Stimulated activated CD8-positive, alpha-beta memory T cell treated with anti-CD3 and anti-CD28 coated beads, Interleukin-7, amount 100 ng/mL, for 48 hours (primary cell): ENCODE data around the gene ACP6.

Source experiments
- DNase-seq, 2 donors: peaks; one replicate each; pipeline ENCODE4 v3.0.0-alpha.2; 2020; ENCODE audit warnings: low read depth in 1 of 2; ENCODE audit errors: extremely low read depth in 1 of 2

Gene ACP6

DNA sequence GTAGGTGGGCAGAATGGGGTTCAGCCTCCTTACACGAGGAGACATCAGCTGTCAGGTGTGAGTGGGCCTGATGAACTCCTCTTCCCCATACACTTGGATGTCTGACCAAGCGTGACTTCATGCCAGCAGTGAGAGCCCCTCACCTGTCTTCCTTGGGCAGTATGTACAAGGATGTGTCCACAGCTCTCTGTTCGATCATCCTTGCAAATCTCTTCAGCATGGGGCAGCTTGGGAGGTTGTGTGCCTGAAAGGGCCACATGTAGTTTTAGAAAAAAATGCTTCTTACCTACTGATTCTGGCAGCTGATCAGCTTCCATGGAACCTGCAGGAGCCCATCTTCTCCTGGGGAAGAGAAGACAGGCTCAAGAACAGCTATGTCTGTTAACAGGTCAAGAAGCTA lies 18.0 kb downstream of the ACP6 start:
- DNase-seq = no peak

DNA sequence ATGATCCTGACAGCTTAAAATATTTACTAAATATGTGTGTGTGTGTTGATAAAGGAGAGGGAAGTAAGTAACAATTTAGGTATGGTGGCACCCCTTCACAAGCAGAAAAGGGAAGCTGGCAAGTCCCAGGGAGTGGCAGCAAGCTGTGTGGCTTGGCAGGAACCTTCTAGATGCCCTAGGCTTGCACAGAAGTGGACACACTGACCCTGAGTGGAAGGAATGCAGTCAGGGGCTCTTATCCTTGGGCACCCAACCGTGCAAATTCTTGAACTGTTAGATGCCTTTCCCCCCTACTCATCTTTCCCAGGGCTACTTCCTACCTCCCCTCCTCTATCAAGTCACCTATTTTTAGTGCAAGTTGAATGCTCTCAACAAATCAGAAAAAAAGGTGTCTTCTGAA lies 18.9 kb downstream of the ACP6 start:
- no peak for DNase-seq

DNA sequence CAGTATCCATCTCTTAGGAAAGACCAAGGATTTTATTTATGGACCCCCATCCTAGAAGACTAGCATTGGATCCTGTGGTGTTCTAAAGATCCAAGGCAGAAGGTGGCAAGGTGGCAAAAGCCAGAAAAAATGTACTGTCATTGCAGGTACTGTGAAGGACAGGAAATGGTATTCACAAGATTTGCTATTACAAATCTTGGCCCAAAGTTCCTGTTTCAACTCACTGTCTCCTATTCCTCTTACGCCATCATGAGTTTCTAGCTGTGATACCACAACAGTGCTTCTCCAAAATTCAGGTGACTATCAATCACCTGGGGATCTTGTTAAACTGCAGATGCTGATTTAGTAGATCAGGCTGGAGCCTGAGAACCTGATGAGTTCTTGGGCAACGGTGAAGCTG lies 21.4 kb downstream of the ACP6 start:
- DNase-seq = no peak

DNA sequence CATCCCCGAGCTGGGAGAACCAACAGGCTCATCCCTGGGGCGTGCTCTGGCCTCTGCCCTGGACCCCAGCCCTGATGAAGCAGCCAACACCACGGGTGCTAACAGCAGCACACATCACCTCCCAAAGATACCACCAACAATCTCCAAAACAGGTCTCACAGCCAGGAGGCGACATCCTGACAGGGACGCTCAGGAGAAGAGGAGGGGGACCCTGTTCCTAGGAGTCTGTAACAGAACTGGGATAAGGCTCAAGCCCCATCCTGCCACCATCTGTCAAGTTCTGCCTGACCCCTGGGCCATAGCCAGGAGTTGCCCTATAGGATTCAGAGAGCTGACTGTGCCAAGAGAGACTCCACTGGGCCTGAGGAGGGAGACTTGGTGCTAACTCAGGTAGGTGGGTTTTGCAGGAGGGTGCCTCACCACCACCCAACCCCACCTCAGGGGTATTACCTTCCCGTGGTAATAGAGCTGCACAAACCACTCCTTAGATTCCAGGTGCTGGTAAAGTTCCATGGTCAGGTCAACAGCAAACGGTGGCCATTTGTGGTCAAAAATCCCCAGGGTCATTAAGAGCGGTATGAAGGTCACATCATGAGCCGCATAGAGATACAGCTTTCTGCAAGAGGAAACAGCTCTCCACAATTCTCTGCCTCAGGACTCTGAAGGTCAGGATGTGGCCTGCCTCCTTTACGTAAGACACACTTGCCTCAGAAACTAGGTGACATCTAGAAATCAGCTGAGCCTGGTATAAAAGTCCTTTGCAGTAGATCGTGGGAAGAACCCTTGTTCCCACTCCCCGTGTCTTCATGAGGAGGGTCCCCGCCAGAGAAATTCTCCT lies 22.3 kb downstream of the ACP6 start:
- no peak for DNase-seq

DNA sequence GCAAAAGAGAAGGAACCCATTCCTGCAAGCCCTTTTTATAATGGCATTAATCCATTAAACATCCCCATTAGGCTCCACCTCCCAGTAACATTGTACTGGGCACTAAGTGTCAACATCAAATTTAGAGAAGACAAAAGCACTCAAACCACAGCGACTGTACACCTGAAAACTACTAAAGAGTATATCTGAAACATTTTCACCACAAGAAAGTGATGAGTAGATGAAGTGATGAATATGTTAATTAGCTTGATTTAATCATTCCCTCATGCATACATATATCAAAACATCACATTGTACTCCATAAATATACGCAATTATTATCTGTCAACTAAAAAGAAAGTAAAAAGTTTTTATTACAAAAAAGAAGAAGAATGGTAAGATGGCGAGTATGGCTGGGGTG lies 26.4 kb downstream of the ACP6 start:
- DNase-seq = no peak

DNA sequence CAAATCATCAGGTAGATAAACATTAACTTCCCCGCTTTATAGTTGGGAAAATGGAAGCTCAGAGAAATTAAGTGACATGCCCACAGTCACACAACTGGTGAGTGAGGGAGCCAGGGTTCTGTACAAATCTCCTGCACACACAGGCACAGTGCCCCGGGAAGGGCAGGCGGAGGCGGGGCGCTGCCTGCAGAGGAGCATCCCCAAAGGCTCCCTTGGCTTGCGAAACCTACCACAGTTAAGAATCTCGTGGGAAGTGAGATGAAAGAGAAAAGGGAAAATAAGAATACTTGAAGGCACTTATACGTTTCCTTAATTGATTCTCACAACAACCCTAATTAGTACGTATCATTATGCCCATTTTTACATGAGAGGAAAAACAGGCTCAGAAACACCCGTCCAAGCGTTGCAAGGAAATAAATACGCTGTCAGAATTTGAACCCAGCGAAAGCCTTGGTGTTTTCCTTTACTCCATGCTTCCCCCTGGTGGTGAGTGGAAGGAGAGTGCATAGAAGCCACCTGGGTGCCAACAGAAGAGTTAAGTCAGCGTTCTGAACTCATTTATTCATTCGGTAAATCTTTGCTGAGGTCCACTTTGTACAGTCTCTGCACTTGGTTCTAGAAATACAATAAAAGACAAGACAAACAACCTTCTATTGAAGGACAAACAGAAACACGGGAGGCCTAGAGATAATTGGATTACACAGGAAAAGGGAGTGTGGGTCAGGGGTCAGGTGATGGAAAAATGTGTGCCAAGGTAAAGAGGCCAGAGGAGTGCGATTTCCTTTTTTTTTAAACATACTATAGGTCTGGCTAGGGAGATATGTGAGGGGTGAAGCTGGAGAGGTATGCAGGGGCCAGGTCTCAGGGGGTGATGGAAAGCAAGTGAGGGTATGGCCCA lies 28.4 kb downstream of the ACP6 start:
- DNase-seq = no peak

DNA sequence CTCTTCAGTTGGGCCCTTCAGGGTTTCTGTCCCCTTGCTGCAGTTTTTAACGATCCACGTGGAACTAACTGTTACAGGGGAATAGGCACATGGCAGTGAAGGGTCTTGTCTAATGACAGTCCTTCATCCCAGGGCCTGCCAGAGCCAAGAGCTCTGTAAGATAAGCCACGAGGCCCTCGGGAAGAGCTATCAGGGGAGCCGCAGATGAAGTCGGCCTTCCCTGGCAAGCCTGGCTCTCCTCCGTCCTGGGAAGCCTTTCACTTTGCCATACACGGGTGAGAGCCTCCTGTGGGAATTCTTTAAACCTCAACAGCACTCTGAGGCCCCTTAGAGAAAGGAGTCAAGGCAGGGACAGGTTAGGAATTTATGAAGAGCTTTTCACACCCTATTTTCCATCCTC lies 29.0 kb downstream of the ACP6 start:
- no peak for DNase-seq

DNA sequence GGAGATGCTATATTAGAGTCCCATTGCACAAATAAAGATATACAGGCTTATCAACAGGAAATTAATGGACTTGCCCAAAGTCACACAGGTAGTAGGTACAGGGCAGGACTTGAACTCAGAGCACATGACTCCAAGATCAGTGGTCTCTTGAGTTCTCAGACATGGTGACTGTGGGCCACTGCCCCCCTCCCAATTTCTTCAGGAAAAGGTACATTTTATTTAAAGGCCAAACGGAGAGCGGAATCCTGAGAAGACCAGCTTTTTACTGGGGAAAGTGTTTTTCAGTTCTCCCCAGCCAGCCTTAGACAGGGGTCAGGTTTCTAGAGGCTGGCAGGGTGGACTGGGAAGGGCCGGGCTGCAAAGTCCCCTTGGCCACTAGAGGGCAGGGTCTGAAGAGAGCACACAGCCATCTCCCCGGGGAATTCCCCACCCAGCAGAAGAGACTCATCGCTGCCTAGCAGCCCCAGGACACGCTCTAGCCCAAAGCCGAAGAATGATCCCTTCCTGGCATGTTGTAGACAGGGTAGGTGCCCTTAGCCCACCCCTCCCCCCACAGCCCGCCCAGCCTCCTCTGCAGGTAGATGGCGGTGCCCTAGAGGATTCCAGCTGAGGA lies 29.7 kb downstream of the ACP6 start:
- DNase-seq = peak; percentile 52 to 79

DNA sequence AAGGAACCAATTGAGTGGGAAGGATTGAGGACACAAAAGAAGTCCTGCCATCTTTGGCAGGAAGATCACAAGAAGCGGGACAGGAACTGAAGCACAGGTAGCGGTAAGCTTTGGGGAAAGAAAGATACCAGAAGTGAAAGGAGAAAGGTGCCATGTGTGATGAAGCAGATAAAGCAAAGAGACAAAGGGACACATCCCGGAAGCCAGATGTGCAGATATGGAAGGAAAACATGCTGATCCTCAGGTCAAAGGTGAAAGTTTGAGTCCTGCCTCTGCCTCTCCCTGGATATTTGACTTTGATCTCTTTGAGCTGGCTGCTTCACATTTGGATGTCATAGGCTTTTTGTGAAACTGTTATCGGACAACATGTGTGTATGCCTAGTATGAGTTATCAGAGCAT lies 34.0 kb downstream of the ACP6 start:
- no peak for DNase-seq

DNA sequence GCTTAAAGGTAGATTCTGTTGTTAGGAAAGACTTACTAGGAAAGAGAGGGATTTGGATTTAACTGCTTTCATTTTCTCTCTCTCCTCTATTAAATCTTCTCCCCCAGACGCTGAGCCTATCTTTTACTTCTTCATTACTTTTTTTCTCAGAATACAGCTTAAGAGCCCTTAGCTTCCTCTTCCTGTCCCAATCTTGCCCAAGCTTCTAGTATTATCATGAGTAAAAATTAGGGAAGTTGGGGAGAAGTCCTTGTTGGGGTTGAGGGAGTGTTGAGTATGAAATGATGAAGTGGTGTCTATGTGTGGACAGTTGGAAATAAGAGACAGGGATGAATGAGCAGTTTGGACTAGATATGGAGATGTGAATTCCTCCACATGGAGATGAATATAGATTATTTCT lies 35.0 kb downstream of the ACP6 start:
- DNase-seq = no peak

DNA sequence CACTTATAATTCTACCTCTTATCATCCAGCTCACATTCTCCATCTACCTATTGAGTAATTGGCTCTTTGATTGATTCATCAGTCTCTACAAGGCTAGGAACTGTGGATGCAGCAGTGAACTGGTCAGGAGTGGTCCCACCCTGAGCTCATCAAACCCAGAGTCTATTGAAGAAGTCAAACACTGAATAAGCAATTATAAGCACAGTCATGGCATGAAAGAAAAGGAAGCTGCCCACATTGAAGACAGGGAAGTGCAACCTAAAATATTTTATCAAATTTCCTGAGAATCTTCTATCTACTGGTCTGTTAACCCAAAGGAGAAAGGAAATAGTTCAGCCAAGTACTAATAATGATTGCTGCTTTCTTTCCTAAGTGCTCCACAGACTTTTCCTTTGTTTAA lies 35.7 kb downstream of the ACP6 start:
- no peak for DNase-seq

DNA sequence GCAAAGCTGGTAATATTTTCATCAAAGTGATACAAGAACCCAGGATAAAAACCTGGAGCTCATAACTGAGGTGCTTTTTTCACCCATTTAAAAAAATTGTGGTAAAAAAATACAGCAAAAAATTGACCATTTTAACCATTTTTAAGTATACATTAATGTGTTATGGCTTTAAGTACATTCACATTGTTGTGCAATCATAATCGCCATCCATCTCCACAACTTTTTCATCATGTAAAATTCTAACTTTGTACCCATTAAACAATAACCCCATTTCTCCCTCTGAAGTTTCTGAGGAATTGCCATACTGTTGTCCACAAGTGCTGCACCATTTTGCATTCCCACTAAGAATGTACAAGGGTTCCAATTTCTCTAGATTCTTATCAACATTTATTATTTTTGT lies 36.6 kb downstream of the ACP6 start:
- DNase-seq = no peak

DNA sequence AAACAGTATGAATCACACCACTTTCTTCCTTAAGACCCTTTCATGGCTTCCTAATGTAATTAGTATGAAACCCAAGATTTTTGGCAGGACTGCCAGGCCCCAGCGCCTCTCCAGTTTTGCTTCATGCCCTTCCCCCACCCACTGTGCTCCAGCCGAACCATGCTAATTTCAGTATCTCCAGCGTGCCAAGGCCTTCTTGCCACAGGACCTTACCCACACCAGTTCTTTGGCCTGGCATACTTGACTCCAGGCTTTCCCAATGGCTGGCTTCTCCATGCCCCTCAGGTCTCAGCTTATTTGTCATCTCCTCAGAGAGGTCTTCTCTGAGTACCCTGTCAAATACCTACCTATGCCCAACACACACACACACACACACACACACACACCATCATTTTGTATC lies 38.5 kb downstream of the ACP6 start:
- no peak for DNase-seq

DNA sequence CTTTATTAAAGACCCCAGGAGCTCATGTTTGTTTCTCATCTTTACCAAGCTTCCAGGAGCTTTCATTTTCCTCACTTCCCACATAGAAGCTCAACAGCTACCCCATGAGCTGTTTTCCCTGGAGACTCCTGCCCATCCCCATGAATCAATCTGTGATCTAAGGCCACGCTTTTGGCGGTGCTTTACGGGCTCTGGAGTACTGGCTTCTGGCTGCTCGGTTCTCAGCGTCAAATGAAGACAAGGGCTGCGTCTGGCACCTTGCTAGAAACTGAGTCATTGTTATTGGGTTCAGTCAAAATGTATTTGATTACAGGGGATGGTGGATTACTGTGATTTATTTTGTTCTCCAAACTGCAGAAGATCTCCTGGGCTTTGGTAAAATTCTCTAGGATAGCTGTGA lies 39.9 kb downstream of the ACP6 start:
- no peak for DNase-seq

DNA sequence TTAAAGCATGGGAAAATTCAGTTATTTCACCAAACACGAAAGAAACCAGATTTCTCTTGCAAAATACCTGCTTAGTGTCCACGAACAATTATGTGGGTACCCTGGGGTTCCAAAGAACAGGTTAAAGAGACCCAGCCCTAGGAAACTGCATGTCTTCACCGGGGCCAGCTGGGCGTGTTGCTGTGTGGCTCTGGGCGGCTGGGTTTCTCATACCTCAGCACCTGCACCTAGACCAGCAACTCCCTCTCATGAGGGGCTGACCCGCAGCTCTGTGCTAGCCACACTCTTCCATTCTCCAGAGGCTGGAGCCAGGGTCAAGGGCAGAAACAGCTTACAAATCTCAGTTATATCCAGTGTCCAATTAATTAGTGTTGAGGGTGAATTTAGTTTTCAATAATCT lies 40.3 kb downstream of the ACP6 start:
- DNase-seq = no peak

DNA sequence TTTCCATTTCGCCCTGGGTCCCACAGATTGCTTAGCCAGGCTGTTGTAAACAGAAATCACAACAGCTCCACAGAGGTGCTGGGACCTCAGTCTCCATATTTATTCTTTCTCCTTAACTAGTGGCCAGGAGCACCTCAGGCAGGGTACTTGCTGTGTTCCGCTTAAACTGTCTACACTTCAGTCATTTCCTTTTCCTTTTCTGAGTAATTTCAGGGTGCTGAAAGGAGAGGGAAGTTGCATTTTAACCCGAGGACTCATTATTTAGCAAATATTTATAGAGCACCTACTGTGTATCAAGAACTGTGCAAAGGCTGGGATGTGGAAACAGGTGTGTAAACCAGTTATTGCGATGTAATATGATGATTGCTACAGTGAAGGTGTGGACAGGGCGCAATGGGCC lies 41.9 kb downstream of the ACP6 start:
- no peak for DNase-seq

DNA sequence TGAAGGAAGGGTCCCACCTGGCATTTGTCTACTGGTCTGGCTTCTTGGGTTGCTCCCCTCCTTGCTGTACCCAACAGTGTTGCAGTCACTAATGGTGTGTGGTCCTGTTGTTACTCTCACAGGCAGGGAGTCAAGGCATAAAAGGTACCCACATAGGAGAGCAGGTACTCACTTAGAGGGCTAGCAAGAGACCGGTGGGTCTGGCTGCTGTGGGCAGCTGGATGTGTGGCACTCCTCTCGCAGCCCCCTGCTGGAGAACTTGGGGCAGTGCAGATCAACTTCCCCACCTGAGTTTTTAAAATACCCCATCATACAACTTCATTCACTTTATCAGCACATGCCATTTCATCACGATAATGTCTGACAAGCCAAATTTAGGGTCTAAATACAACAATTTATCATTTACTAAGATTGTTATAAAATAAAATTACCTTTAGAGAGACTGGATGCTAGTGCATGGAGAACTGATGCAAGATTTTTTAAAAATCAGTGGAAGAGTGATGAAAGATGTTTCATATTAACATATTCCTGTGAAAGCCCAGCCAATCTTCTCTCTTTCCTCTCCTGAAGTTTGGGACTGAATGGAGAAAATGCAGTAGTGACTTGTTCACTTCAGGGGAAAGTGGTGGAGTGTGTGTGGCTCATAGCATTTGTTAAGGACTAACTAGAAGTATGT lies 42.8 kb downstream of the ACP6 start:
- peak in 1 of 2 donors; percentile 19 for DNase-seq

DNA sequence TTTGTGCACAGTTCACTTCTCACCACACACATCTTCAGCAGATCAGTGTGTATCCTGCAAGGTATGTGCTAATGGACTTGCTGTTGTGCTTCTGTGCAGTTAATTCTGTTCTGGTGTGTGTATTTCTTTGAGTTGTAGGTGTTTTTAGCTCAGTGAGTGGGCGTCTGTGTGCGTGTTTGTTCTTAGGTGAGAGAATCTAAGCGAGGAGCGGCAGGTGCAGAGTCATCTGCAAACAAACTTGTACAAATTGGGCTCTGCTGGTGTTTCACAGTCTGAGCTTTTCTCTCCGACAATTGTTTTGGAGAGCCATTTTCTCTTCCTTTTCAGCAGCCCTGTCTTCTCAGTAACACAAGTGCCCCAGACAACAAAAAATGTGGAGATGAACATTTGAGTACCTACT lies 43.6 kb downstream of the ACP6 start:
- no peak for DNase-seq

DNA sequence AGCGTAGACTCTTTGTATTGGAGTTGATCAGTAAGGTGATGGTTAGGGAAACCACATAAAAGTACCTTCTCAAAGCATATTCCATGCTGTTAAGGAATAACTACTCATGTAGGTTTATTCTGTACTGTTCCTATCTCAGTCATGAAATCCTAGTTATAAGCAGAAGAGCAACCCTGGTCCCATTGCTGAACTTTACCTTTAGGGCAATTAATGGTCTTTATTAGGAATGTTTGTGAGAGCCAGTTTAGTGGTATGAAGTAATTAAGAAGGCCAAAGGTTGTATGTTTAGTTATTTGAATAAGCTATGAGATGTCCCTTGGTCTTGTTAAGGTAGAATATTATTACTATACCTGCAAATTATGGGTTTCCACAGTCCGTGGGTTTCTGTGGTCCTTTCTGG lies 44.0 kb downstream of the ACP6 start:
- no peak for DNase-seq

DNA sequence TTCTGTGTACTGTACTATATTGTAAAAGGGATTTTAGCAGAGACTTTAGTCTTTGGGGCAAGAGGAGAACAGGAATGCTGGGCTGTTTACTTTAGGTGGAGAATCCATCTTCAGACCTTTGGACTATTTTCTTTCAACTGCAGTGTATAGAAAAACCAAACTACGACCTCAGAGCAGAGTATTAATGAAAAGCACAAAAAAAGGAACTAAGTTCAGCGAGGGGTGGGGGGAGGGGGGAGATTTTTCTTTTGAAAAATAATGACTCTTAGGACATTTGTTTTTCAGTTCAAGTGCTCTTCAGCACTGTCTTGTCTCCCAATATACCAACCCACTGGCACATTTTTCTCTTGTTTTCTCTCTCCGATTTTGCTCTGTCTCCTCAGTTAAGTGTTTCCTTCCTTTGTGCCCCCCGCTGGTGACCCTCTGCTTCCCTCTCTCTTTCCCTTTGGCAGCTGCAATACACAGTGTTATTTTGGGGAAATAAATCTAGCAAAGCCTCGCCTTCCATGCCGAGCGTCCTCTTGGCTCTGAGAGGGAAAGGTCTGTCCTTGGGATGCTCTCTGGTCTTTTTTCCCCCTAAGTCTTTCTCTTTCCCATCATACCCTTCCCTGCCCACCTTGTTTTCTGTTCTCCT lies 44.8 kb downstream of the ACP6 start:
- DNase-seq = no peak

DNA sequence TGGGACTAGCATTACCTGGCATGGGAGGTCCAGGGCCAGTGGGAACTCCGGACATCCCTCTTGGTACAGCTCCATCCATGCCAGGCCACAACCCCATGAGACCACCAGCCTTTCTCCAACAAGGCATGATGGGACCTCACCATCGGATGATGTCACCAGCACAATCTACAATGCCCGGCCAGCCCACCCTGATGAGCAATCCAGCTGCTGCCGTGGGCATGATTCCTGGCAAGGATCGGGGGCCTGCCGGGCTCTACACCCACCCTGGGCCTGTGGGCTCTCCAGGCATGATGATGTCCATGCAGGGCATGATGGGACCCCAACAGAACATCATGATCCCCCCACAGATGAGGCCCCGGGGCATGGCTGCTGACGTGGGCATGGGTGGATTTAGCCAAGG lies 45.8 kb downstream of the ACP6 start:
- DNase-seq = no peak
